Loucy (cell line): Measurements from ENCODE around the gene DCTN2.
"Not testable (repeated sequence)": the region's sequence is repeated elsewhere in the genome, so short reads cannot be mapped to it uniquely, and the experiment has no call there.

Experiments used
- H2AFZ ChIP-seq: fragments of 200-600 bp; sonication (generic); 2 replicates; pipeline ENCODE4 v1.6.0; 2016; ENCODE audit warnings: antibody characterized with exemption, mild to moderate bottlenecking, low read length, moderate library complexity
- H3F3A ChIP-seq: fragments of 200-600 bp; 2 replicates; pipeline ENCODE4 v1.6.0; 2016; ENCODE audit warnings: antibody characterized with exemption, low read depth, mild to moderate bottlenecking
- H3K27me3 ChIP-seq: fragments of 200-600 bp; sonication (generic); 2 replicates; pipeline ENCODE4 v1.6.1; 2014; ENCODE audit warnings: low read length, mild to moderate bottlenecking; ENCODE audit not compliant: insufficient read depth, poor library complexity, severe bottlenecking
- H3K36me3 ChIP-seq: fragments of 200-600 bp; sonication (generic); 2 replicates; pipeline ENCODE4 v1.6.1; 2016; ENCODE audit warnings: low read length; ENCODE audit not compliant: insufficient read depth
- H3K4me1 ChIP-seq: fragments of 200-600 bp; sonication (generic); 2 replicates; pipeline ENCODE4 v1.5.1; 2014; ENCODE audit warnings: low read length, mild to moderate bottlenecking; ENCODE audit not compliant: insufficient read depth, poor library complexity, severe bottlenecking
- H3K4me2 ChIP-seq: fragments of 200-600 bp; sonication (generic); 2 replicates; pipeline ENCODE4 v1.6.0; 2014; ENCODE audit warnings: antibody characterized with exemption, low read length, low read depth, mild to moderate bottlenecking; ENCODE audit not compliant: poor library complexity, severe bottlenecking
- H3K4me3 ChIP-seq: fragments of 200-600 bp; sonication (generic); 2 replicates; pipeline ENCODE4 v1.5.1; 2014; ENCODE audit warnings: low read length, mild to moderate bottlenecking, mixed read lengths; ENCODE audit not compliant: poor library complexity, severe bottlenecking
- H3K79me2 ChIP-seq: fragments of 200-600 bp; sonication (generic); 2 replicates; pipeline ENCODE4 v1.6.1; 2014; ENCODE audit warnings: low read length; ENCODE audit not compliant: insufficient read depth
- H3K9ac ChIP-seq: fragments of 200-600 bp; sonication (generic); 2 replicates; pipeline ENCODE4 v1.6.0; 2014; ENCODE audit warnings: mild to moderate bottlenecking, low read depth, low read length, moderate library complexity; ENCODE audit not compliant: poor library complexity, severe bottlenecking
- H3K9me2 ChIP-seq: fragments of 200-600 bp; sonication (generic); replicated peaks from 2 replicates; pipeline ENCODE4 v1.6.1; 2016; ENCODE audit warnings: low read depth, low read length, mixed read lengths
- H3K9me3 ChIP-seq: fragments of 200-600 bp; sonication (generic); 2 replicates; pipeline ENCODE4 v1.6.1; 2014; ENCODE audit warnings: mild to moderate bottlenecking, antibody characterized with exemption, low read length, low read depth; ENCODE audit not compliant: insufficient read depth
- H4K20me1 ChIP-seq: fragments of 200-600 bp; sonication (generic); 2 replicates; pipeline ENCODE4 v1.6.0; 2014; ENCODE audit warnings: antibody characterized with exemption, low read length, mild to moderate bottlenecking; ENCODE audit not compliant: insufficient read depth, poor library complexity, severe bottlenecking
- CTCF ChIP-seq: fragments of 200-600 bp; sonication (generic); conservative IDR thresholded peaks from 2 replicates; pipeline ENCODE4 v1.5.1; 2014; ENCODE audit warnings: mild to moderate bottlenecking, antibody characterized with exemption, low read length
- EZH2phosphoT487 ChIP-seq: fragments of 200-600 bp; IDR thresholded peaks from 2 replicates; pipeline ENCODE4 v1.6.1; 2018; ENCODE audit warnings: antibody characterized with exemption, mild to moderate bottlenecking, moderate library complexity, borderline replicate concordance

The DCTN2 gene

GRCh38 chr12:57564178-57564740, 17.3 kb upstream of the DCTN2 start:
- H3F3A ChIP-seq = no peaks in the 10 kb centered on the region
- H3K4me1 ChIP-seq = no peaks in the 10 kb centered on the region
- H2AFZ ChIP-seq = no peak overlapping the region
- H3K27me3 ChIP-seq = no peaks in the 10 kb centered on the region
- TF ChIP-seq CTCF = no peak
- TF ChIP-seq EZH2phosphoT487 = no peak
- no peaks in the 10 kb centered on the region for H3K9me3 ChIP-seq
- no peak overlapping the region for H3K4me3 ChIP-seq
- no peaks in the 10 kb centered on the region for H4K20me1 ChIP-seq
- no peak overlapping the region for H3K4me2 ChIP-seq
- H3K36me3 ChIP-seq = no peaks in the 10 kb centered on the region
- no peaks in the 10 kb centered on the region for H3K9me2 ChIP-seq
- H3K79me2 ChIP-seq = no peaks in the 10 kb centered on the region
- H3K9ac ChIP-seq = no peak overlapping the region

- H3F3A ChIP-seq = no peaks in the 10 kb centered on the region
- no peak overlapping the region for H3K4me3 ChIP-seq
- H3K4me1 ChIP-seq = no peaks in the 10 kb centered on the region
- no peaks in the 10 kb centered on the region for H3K36me3 ChIP-seq
- H3K79me2 ChIP-seq = no peaks in the 10 kb centered on the region
- H3K4me2 ChIP-seq = no peak overlapping the region
- H3K9me3 ChIP-seq = no peaks in the 10 kb centered on the region
- no peak overlapping the region for H3K9ac ChIP-seq
- TF ChIP-seq EZH2phosphoT487 (no peak), CTCF (no peak)
- no peaks in the 10 kb centered on the region for H4K20me1 ChIP-seq
- H3K27me3 ChIP-seq = no peaks in the 10 kb centered on the region
- H3K9me2 ChIP-seq = no peaks in the 10 kb centered on the region
- no peak overlapping the region for H2AFZ ChIP-seq
Observed at GRCh38 chr12:57563358-57563757, 16.4 kb upstream of the DCTN2 start.

GRCh38 chr12:57561117-57561516, 14.1 kb upstream of the DCTN2 start:
- not testable (repeated sequence) for H3K27me3 ChIP-seq, H2AFZ ChIP-seq, H3F3A ChIP-seq, H3K9me2 ChIP-seq, H3K4me3 ChIP-seq, H3K4me2 ChIP-seq, H3K79me2 ChIP-seq, H3K4me1 ChIP-seq, H4K20me1 ChIP-seq, H3K36me3 ChIP-seq, H3K9ac ChIP-seq, H3K9me3 ChIP-seq

GRCh38 chr12:57560516-57560915, 13.5 kb upstream of the DCTN2 start:
- Histone ChIP-seq H3K9me2 (no peaks in the 10 kb centered on the region), H3K4me2 (no peak overlapping the region), H4K20me1 (no peaks in the 10 kb centered on the region)

More at GRCh38 chr12:57560516-57560915, 13.5 kb upstream of the DCTN2 start:
- H3K9ac ChIP-seq = no peak overlapping the region
- H2AFZ ChIP-seq = no peak overlapping the region
- H3K4me1 ChIP-seq = no peaks in the 10 kb centered on the region
- H3K36me3 ChIP-seq = no peaks in the 10 kb centered on the region
- H3K9me3 ChIP-seq = no peaks in the 10 kb centered on the region
- H3F3A ChIP-seq = no peaks in the 10 kb centered on the region
- TF ChIP-seq CTCF (no peak), EZH2phosphoT487 (no peak)
- no peaks in the 10 kb centered on the region for H3K79me2 ChIP-seq
- no peak overlapping the region for H3K4me3 ChIP-seq
- H3K27me3 ChIP-seq = no peaks in the 10 kb centered on the region
